OCI-M2 (cell line): Measurements from ENCODE around the gene IGF1R.

Experiments used
- DNase-seq: peaks from one replicate; lab custom pipeline; 2025; ENCODE audit not compliant: unreplicated experiment; lab: John Stamatoyannopoulos, UW

The IGF1R gene

GRCh38 chr15:98743177-98743576 lies 94.8 kb downstream of the IGF1R start:
- DNase-seq: no peak

DNA sequence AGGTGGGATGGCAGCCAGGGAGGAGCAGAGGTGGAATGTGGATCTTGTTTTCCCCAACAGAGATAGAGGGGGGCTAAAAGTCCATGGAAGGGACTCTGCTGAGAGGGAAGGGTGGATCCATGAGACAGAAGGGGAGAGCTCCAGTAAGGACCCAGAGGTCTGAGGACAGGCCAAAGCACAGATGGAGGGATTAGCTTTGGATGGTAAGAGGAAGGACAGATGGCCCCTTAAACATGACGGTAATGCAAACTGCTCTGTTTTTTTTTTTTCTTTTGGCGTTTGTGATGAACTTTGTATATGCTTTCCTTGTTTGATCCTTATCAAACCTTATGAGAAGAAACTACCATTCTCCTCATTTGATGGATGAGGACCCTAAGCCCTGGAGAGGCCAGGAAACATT lies 96.2 kb downstream of the IGF1R start:
- DNase-seq: no peak

- DNase-seq: no peak
Measured at GRCh38 chr15:98745179-98745578, 96.8 kb downstream of the IGF1R start.

- no peak for DNase-seq
Measured at GRCh38 chr15:98745650-98746374, 97.5 kb downstream of the IGF1R start.

GRCh38 chr15:98746375-98747155 lies 98.2 kb downstream of the IGF1R start:
- DNase-seq: no peak

GRCh38 chr15:98751767-98752166 lies 103.4 kb downstream of the IGF1R start:
- no peak for DNase-seq

GRCh38 chr15:98753726-98754656 lies 105.7 kb downstream of the IGF1R start:
- no peak for DNase-seq

- no peak for DNase-seq
Measured at GRCh38 chr15:98754657-98755022, 106.3 kb downstream of the IGF1R start.

GRCh38 chr15:98755138-98755537 lies 106.8 kb downstream of the IGF1R start:
- no peak for DNase-seq

- no peak for DNase-seq
Measured at GRCh38 chr15:98755781-98756180, 107.4 kb downstream of the IGF1R start.

GRCh38 chr15:98758224-98758623 lies 109.9 kb downstream of the IGF1R start:
- no peak for DNase-seq

DNA sequence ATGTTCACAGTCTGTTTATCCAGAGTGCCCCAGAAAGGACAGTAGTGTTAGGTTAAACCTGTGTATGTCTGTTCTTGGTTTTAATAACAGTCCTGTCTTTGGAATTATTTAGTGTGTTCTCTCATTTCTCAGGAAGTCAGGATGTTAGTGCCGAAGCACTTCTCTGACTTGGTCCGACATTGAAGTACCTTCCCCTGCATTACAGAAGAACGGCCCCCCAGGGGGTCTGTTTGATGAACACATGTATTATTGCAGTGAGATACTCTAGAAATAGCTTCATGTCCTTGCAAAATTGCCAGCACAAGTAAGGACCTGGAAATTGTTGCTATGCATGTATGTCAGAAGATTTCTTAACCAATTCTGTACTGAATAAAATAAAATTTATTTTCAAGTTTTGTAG lies 110.9 kb downstream of the IGF1R start:
- DNase-seq: no peak

DNA sequence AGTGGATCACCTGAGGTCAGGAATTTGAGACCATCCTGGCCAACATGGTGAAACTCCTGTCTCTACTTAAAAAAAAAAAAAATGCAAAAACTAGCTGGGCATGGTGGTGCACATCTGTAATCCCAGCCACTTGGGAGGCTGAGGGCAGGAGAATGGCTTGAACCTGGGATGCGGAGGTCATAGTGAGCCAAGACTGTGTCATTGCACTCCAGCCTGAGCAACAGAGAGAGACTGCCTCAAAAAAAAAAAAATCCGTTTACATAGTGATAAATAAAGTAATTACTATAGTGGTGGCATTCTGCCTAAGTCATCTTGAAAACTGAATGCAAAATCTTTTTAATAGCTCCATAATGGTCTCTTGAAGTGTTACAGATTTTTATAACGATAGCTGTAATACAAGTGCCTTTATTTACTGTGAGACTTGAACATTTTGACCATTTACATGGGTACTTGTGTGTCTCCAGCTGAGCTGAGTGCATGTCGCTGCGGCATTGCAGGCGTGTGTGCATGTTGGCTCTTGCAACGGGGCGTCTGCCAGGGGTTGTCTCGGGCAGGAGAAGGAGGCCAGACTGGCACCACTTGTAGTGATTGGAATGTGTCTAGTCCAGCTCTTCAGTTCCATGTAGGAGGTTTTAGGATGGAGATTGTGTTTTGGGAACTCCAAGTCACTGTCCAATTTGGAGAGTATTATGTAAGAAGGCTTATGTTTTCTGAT lies 111.9 kb downstream of the IGF1R start:
- no peak for DNase-seq

- no peak for DNase-seq
Measured at GRCh38 chr15:98760975-98761374, 112.6 kb downstream of the IGF1R start.

DNA sequence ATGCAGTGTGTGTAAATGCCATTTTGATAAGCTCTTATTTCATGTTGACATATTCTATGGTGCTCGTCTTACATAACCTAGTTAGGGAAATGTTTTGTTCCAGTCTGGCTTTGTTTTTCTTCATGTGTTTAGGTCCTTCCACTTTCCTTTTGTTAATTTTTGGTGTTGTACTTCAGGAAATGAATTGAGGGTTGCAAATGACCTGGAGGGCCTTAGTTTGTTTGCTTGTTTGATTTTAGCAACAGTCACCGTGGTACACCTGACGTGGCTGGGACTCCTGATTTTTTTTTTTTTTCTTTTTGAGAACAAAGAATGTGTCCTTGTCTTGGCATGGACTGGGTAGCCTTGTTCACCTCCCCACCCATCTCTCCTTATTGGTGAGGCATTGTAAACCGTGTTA lies 114.8 kb downstream of the IGF1R start:
- no peak for DNase-seq

- DNase-seq: no peak
Measured at GRCh38 chr15:98764291-98764690, 116.0 kb downstream of the IGF1R start.

DNA sequence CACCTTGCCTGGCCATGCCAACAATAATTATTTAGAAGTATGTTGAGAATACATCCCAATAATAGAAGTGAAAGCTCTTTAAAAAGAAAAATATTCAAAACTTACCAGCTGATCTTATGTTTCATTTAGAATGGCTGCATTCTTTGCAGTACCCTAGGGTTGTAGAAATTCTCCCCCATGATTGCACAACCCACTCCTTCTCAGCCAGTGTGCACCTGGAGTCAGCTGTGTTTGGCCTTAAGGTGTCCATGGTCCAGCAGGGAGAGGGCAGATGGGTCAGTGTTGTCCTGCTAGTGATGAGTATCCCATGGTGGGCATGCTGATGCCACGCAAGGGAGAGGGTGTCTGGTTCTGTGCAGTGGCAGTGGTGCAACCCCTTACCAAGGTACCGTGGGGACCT lies 117.3 kb downstream of the IGF1R start:
- DNase-seq: no peak

DNA sequence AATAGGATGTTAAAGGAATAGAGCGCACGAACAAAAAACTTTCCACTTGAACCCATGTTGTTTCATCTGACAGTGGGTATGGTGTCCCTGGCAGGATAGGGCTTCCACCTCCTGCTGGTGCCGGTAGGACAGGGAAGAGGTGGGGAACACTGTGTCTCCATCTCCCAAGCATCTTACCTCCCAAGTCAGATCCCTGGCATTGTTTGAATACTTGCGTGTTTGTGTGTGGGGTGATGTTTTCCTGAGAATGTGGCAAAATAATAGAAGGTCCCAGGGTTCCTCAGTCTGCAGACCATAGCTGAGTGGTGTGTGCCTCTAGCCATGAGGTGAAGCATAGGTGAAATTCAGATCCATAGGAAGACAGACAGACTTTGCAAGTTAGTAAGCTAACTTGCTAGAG lies 119.4 kb downstream of the IGF1R start:
- DNase-seq: no peak

DNA sequence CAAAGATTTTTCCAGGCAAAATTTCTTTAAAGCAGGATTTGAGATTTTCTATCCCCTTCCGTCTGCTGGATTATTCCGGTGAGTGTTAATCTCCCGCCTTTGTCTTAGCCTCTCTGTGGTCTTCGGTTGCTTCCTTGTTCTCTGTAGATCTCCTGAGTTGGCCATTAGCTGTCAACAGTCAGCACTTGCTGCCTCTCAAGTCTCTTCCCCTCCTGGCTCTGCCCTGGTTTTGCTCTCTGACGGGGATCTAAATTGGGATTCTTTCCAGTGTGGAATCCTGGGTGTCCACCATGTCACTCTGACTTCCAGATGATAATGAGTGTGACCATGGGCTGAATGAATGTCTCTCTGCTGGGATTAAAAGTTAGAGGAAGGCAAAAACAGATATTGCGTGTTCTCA lies 121.5 kb downstream of the IGF1R start:
- DNase-seq: no peak

- no peak for DNase-seq
Measured at GRCh38 chr15:98770984-98771383, 122.6 kb downstream of the IGF1R start.

- DNase-seq: no peak
Measured at GRCh38 chr15:98771541-98771940, 123.2 kb downstream of the IGF1R start.
